ENCODE results near the gene DOLPP1.

DOLPP1 gene

DNA sequence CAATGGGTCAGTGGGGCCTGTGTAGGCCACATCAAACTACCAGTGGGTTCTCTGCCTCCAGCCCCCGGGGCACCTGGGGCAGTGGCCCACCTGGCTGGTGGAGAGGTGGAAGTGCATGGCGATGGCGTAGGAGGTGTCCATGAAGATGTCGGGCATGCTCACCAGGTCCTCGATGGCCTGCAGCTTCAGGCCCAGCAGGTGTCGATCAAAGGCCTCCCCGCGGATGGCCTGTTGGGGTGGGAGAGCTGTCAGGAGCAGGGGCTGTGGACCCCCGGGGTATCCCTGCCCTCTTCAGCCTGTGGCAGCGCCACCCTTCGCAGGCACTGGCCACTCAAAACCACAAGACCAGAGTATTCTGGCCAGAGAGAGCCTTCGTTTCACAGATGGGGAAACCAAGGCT, 15.0 kb downstream of the DOLPP1 start:
- Histone ChIP-seq H3K9me3 (ENCODE audit: insufficient read depth, low read length) (no peaks in the 10 kb centered on the region), H3K4me2 (ENCODE audit: low read depth, low read length, poor library complexity, severe bottlenecking) (no peak overlapping the region), H3K79me2 (ENCODE audit: insufficient read depth, low read length) (no peaks in the 10 kb centered on the region), H3K9ac (ENCODE audit: low read length) (no peak overlapping the region), H3K27ac (ENCODE audit: low read depth, low read length) (no peak overlapping the region), H3K9me2 (replicated peaks; ENCODE audit: insufficient read depth, low read length) (no peaks in the 10 kb centered on the region), H3K4me3 (ENCODE audit: insufficient read depth, low read length, poor library complexity, severe bottlenecking) (no peak overlapping the region), H3K36me3 (ENCODE audit: low read length) (no peaks in the 10 kb centered on the region), H2AFZ (ENCODE audit: low read depth, low read length, severe bottlenecking) (no peak overlapping the region), H3K27me3 (ENCODE audit: low read length) (no peaks in the 10 kb centered on the region), H3F3A (ENCODE audit: insufficient read depth) (no peaks in the 10 kb centered on the region), H4K20me1 (ENCODE audit: low read depth, low read length) (no peaks in the 10 kb centered on the region)
- TF ChIP-seq, protein P1, sequence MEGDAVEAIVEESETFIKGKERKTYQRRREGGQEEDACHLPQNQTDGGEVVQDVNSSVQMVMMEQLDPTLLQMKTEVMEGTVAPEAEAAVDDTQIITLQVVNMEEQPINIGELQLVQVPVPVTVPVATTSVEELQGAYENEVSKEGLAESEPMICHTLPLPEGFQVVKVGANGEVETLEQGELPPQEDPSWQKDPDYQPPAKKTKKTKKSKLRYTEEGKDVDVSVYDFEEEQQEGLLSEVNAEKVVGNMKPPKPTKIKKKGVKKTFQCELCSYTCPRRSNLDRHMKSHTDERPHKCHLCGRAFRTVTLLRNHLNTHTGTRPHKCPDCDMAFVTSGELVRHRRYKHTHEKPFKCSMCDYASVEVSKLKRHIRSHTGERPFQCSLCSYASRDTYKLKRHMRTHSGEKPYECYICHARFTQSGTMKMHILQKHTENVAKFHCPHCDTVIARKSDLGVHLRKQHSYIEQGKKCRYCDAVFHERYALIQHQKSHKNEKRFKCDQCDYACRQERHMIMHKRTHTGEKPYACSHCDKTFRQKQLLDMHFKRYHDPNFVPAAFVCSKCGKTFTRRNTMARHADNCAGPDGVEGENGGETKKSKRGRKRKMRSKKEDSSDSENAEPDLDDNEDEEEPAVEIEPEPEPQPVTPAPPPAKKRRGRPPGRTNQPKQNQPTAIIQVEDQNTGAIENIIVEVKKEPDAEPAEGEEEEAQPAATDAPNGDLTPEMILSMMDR (IDR thresholded peaks at IDR 0.05; ENCODE audit: insufficient read depth, low read length, poor library complexity, severe bottlenecking), result no peak
- TF ChIP-seq EZH2phosphoT487 (conservative IDR thresholded peaks at IDR 0.05; ENCODE audit: low read length), result no peak

DNA sequence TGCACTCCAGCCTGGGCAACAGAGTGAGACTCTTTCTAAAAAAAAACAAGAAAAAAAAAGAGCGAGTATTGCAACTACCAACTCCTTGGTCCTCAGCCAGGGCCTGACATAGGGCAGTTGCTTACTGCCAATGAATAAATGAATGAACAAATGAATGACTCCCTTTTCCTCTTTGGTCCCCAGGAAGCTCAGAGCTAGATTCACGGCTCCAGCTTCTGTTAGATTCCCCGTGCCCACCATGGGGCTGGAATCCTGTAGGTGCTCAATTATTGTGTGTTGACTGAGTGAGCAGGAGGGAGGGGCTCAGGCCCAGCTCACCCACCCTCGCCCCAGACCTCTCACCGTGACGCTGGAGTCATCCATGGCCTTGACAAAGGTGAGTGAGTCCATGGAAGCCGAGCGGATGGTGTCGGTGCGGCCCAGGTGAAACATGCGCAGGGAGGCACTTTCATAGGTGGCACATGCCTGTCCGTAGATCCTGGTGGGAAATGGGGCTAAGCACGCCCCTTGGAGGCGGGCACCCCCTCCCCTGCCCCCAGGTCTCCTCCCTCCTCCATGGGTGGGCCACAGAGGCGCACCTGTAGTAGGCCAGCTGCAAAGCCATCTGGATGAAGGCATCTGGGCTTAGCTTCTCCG, 16.9 kb downstream of the DOLPP1 start:
- H3K79me2 ChIP-seq (ENCODE audit: insufficient read depth, low read length), result no peaks in the 10 kb centered on the region
- no peaks in the 10 kb centered on the region for H3K27me3 ChIP-seq (ENCODE audit: low read length)
- TF ChIP-seq, protein P1 (IDR thresholded peaks at IDR 0.05; ENCODE audit: insufficient read depth, low read length, poor library complexity, severe bottlenecking), result no peak
- TF ChIP-seq EZH2phosphoT487 (conservative IDR thresholded peaks at IDR 0.05; ENCODE audit: low read length), result no peak
- H3K4me3 ChIP-seq (ENCODE audit: insufficient read depth, low read length, poor library complexity, severe bottlenecking), result no peak overlapping the region
- H3K27ac ChIP-seq (ENCODE audit: low read depth, low read length), result no peak overlapping the region
- no peak overlapping the region for H2AFZ ChIP-seq (ENCODE audit: low read depth, low read length, severe bottlenecking)
- H4K20me1 ChIP-seq (ENCODE audit: low read depth, low read length), result no peaks in the 10 kb centered on the region
- H3K9ac ChIP-seq (ENCODE audit: low read length), result no peak overlapping the region
- H3F3A ChIP-seq (ENCODE audit: insufficient read depth), result no peaks in the 10 kb centered on the region
- no peak overlapping the region for H3K4me2 ChIP-seq (ENCODE audit: low read depth, low read length, poor library complexity, severe bottlenecking)
- H3K9me3 ChIP-seq (ENCODE audit: insufficient read depth, low read length), result no peaks in the 10 kb centered on the region
- H3K9me2 ChIP-seq (replicated peaks; ENCODE audit: insufficient read depth, low read length), result no peaks in the 10 kb centered on the region
- no peaks in the 10 kb centered on the region for H3K36me3 ChIP-seq (ENCODE audit: low read length)

DNA sequence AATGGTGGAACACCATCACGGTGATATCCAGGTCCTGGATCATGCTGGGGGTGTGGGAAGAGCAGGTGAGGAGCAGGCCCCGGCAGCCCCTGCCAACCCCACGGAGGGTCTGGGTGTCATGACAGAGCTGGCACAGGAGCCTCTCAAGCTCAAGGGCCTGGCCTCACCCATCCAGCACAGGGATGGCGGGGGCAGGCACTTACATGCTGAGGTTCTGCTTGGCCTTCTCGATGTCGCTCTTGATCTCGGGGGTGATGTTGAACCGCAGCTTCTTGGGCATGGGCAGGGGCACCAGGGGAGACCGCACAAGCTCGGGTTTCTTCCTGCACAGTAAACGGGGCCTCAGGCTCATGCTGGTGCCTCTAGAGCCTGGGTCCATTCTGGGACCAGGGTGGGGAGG, 17.4 kb downstream of the DOLPP1 start:
- H3K36me3 ChIP-seq (ENCODE audit: low read length), result no peaks in the 10 kb centered on the region
- no peaks in the 10 kb centered on the region for H3K9me3 ChIP-seq (ENCODE audit: insufficient read depth, low read length)
- no peak overlapping the region for H3K27ac ChIP-seq (ENCODE audit: low read depth, low read length)
- no peaks in the 10 kb centered on the region for H3K27me3 ChIP-seq (ENCODE audit: low read length)
- no peak overlapping the region for H2AFZ ChIP-seq (ENCODE audit: low read depth, low read length, severe bottlenecking)
- no peaks in the 10 kb centered on the region for H3K9me2 ChIP-seq (replicated peaks; ENCODE audit: insufficient read depth, low read length)
- no peak overlapping the region for H3K4me3 ChIP-seq (ENCODE audit: insufficient read depth, low read length, poor library complexity, severe bottlenecking)
- TF ChIP-seq EZH2phosphoT487 (conservative IDR thresholded peaks at IDR 0.05; ENCODE audit: low read length), result no peak
- TF ChIP-seq, protein P1 (IDR thresholded peaks at IDR 0.05; ENCODE audit: insufficient read depth, low read length, poor library complexity, severe bottlenecking), result no peak
- H3K4me2 ChIP-seq (ENCODE audit: low read depth, low read length, poor library complexity, severe bottlenecking), result no peak overlapping the region
- H4K20me1 ChIP-seq (ENCODE audit: low read depth, low read length), result no peaks in the 10 kb centered on the region
- H3K9ac ChIP-seq (ENCODE audit: low read length), result no peak overlapping the region
- H3F3A ChIP-seq (ENCODE audit: insufficient read depth), result no peaks in the 10 kb centered on the region
- no peaks in the 10 kb centered on the region for H3K79me2 ChIP-seq (ENCODE audit: insufficient read depth, low read length)

Measured in SU-DHL-6 (cell line).